IPS-11a (cell line): ENCODE results near the gene PHPT1.
"Not testable (repeated sequence)": the region's sequence is repeated elsewhere in the genome, so short reads cannot be mapped to it uniquely, and the experiment has no call there.

Experiments used
- H3K4me3 ChIP-seq: one replicate; pipeline ENCODE4 v1.5.1; 2013; ENCODE audit warnings: low read depth, low read length, control low read depth

The PHPT1 gene

GRCh38 chr9:136821826-136822544, 27.2 kb upstream of the PHPT1 start:
- H3K4me3 ChIP-seq: no peak overlapping the region

GRCh38 chr9:136823136-136824046, 25.8 kb upstream of the PHPT1 start:
- no peak overlapping the region for H3K4me3 ChIP-seq

- H3K4me3 ChIP-seq: no peak overlapping the region
Measured at GRCh38 chr9:136824496-136825225, 24.5 kb upstream of the PHPT1 start.

- no peak overlapping the region for H3K4me3 ChIP-seq
Measured at GRCh38 chr9:136825295-136826187, 23.7 kb upstream of the PHPT1 start.

- no peak overlapping the region for H3K4me3 ChIP-seq
Measured at GRCh38 chr9:136826188-136826541, 23.0 kb upstream of the PHPT1 start.

- no peak overlapping the region for H3K4me3 ChIP-seq
Measured at GRCh38 chr9:136826703-136827582, 22.3 kb upstream of the PHPT1 start.

- H3K4me3 ChIP-seq: no peak overlapping the region
Measured at GRCh38 chr9:136827794-136828473, 21.3 kb upstream of the PHPT1 start.

- no peak overlapping the region for H3K4me3 ChIP-seq
Measured at GRCh38 chr9:136828474-136829140, 20.6 kb upstream of the PHPT1 start.

GRCh38 chr9:136829412-136829811, 19.8 kb upstream of the PHPT1 start:
- H3K4me3 ChIP-seq: no peak overlapping the region

GRCh38 chr9:136829981-136830885, 19.0 kb upstream of the PHPT1 start:
- no peak overlapping the region for H3K4me3 ChIP-seq

GRCh38 chr9:136831002-136831719, 18.0 kb upstream of the PHPT1 start:
- H3K4me3 ChIP-seq: no peak overlapping the region

GRCh38 chr9:136831720-136832104, 17.5 kb upstream of the PHPT1 start:
- no peak overlapping the region for H3K4me3 ChIP-seq

GRCh38 chr9:136832581-136832980, 16.6 kb upstream of the PHPT1 start:
- no peak overlapping the region for H3K4me3 ChIP-seq

- H3K4me3 ChIP-seq: not testable (repeated sequence)
Measured at GRCh38 chr9:136833381-136834048, 15.7 kb upstream of the PHPT1 start.

- H3K4me3 ChIP-seq: no peak overlapping the region
Measured at GRCh38 chr9:136835162-136835931, 13.9 kb upstream of the PHPT1 start.
